OCI-LY7 (cell line): ENCODE measurements around the gene BST1. TPM values are rescaled to one million over a fixed set of nuclear protein-coding genes. Genes with fewer than 3 reads are reported as not detected.

Experiments
- BruUV-seq: library from RNA; stranded (reverse); fragments of 400-500 nt; replicated peaks from 2 replicates; lab custom pipeline; 2021; lab: Mats Ljungman, UMichigan
- CTCF ChIA-PET: fragments of 300-600 bp; sonication (Branson Sonifier 250); formaldehyde crosslinking; loops from one replicate; lab custom pipeline; 2022; ENCODE audit warnings: antibody characterized with exemption; ENCODE audit not compliant: unreplicated experiment; lab: Charles Lee
- POLR2A ChIA-PET: fragments of 300-600 bp; sonication (Branson Sonifier 250); formaldehyde crosslinking; loops from one replicate; lab custom pipeline; 2022; ENCODE audit warnings: antibody characterized with exemption; lab: Charles Lee
- DNase-seq: peaks from one replicate; pipeline ENCODE4 v3.0.0-alpha.2; 2015; ENCODE audit warnings: low spot score
- H2AFZ ChIP-seq: fragments of 200-600 bp; sonication (generic), shearing (Covaris generic); 2 replicates; pipeline ENCODE4 v1.6.1; 2014; ENCODE audit warnings: mild to moderate bottlenecking, antibody characterized with exemption, low read length, moderate library complexity
- H3K27ac ChIP-seq: fragments of 200-600 bp; sonication (generic); 2 replicates; pipeline ENCODE4 v1.5.1; 2014; ENCODE audit warnings: mixed run types, low read depth, mild to moderate bottlenecking, moderate library complexity, low read length, inconsistent platforms; ENCODE audit not compliant: poor library complexity, severe bottlenecking
- H3K36me3 ChIP-seq: fragments of 200-600 bp; sonication (generic); 2 replicates; pipeline ENCODE4 v1.6.1; 2014; ENCODE audit warnings: mild to moderate bottlenecking, antibody characterized with exemption, low read length, moderate library complexity, mixed read lengths; ENCODE audit not compliant: insufficient read depth
- H3K4me1 ChIP-seq: fragments of 200-600 bp; sonication (generic); 2 replicates; pipeline ENCODE4 v1.5.1; 2014; ENCODE audit warnings: mild to moderate bottlenecking, low read length; ENCODE audit not compliant: insufficient read depth, poor library complexity, severe bottlenecking
- H3K4me2 ChIP-seq: fragments of 200-600 bp; sonication (generic); 2 replicates; pipeline ENCODE4 v1.6.1; 2014; ENCODE audit warnings: mild to moderate bottlenecking, low read length
- H3K4me3 ChIP-seq: fragments of 200-600 bp; sonication (generic); 2 replicates; pipeline ENCODE4 v1.5.1; 2014; ENCODE audit warnings: mild to moderate bottlenecking, low read depth, low read length; ENCODE audit not compliant: poor library complexity, severe bottlenecking
- H3K79me2 ChIP-seq: fragments of 200-600 bp; sonication (generic); 2 replicates; pipeline ENCODE4 v1.6.1; 2016; ENCODE audit warnings: low read depth, mild to moderate bottlenecking, low read length, moderate library complexity, mixed read lengths; ENCODE audit not compliant: insufficient read depth
- H3K9me2 ChIP-seq: fragments of 200-600 bp; sonication (generic); 2 replicates; pipeline ENCODE4 v1.6.1; 2016; ENCODE audit warnings: mild to moderate bottlenecking, low read length, mixed read lengths; ENCODE audit not compliant: insufficient read depth
- H3K9me3 ChIP-seq: fragments of 200-600 bp; sonication (generic); 2 replicates; pipeline ENCODE4 v1.6.1; 2014; ENCODE audit warnings: mild to moderate bottlenecking, mixed run types, low read length, mixed read lengths
- H4K20me1 ChIP-seq: fragments of 200-600 bp; sonication (generic); 2 replicates; pipeline ENCODE4 v1.6.1; 2014; ENCODE audit warnings: mild to moderate bottlenecking, antibody characterized with exemption, low read length, moderate library complexity, mixed read lengths; ENCODE audit not compliant: insufficient read depth
- CTCF ChIP-seq: fragments of 200-600 bp; sonication (generic); conservative IDR thresholded peaks from 2 replicates; pipeline ENCODE4 v1.5.1; 2014; ENCODE audit warnings: mild to moderate bottlenecking, antibody characterized with exemption, low read length, moderate library complexity, mixed read lengths
- EZH2phosphoT487 ChIP-seq: fragments of 200-600 bp; sonication (generic); IDR thresholded peaks from 2 replicates; pipeline ENCODE4 v1.6.1; 2018; ENCODE audit warnings: low read depth, borderline replicate concordance, mild to moderate bottlenecking, mixed run types, antibody characterized with exemption, low read length, moderate library complexity, mixed read lengths
- intact Hi-C: fragments of 100-400 bp; cut with micrococcal nuclease; formaldehyde crosslinking; loops from one replicate; pipeline ENCODE4 v1.10.0; 2022; ENCODE audit not compliant: unreplicated experiment
- total RNA-seq, 2 experiments: library from RNA; depleted of rRNA in 1 of 2; stranded (reverse); fragments of >200 nt in 1 of 2; shearing (Covaris generic) in 1 of 2; gene quantifications; 2 replicates each; pipeline ENCODE4 v1.2.3, GENCODE V29; 2014 to 2022

The BST1 gene
- total RNA-seq, 2 experiments from 2014 or later = 0.21 to 0.50 TPM

GRCh38 chr4:15689540-15689939, 13.3 kb upstream of the BST1 start:
- peaks cover under 1% of the 10 kb centered on the region; the same call in 1 of the 2 replicates for H3K79me2 ChIP-seq
- H3K9me3 ChIP-seq = no peaks in the 10 kb centered on the region
- no peak for DNase-seq
- no peaks in the 10 kb centered on the region for H4K20me1 ChIP-seq
- TF ChIP-seq EZH2phosphoT487 (no peak), CTCF (no peak)
- H3K36me3 ChIP-seq = peaks cover 46% of the 10 kb centered on the region
- ChIA-PET CTCF (no interaction called here), POLR2A (no interaction called here)
- H3K4me2 ChIP-seq = no peak overlapping the region
- no peaks in the 10 kb centered on the region for H3K9me2 ChIP-seq
- intact Hi-C loops = no loop called here
- no TSS peak for BruUV-seq
- no peak overlapping the region for H2AFZ ChIP-seq
- no peaks in the 10 kb centered on the region for H3K4me1 ChIP-seq
- H3K27ac ChIP-seq = no peak overlapping the region
- H3K4me3 ChIP-seq = no peak overlapping the region

DNA sequence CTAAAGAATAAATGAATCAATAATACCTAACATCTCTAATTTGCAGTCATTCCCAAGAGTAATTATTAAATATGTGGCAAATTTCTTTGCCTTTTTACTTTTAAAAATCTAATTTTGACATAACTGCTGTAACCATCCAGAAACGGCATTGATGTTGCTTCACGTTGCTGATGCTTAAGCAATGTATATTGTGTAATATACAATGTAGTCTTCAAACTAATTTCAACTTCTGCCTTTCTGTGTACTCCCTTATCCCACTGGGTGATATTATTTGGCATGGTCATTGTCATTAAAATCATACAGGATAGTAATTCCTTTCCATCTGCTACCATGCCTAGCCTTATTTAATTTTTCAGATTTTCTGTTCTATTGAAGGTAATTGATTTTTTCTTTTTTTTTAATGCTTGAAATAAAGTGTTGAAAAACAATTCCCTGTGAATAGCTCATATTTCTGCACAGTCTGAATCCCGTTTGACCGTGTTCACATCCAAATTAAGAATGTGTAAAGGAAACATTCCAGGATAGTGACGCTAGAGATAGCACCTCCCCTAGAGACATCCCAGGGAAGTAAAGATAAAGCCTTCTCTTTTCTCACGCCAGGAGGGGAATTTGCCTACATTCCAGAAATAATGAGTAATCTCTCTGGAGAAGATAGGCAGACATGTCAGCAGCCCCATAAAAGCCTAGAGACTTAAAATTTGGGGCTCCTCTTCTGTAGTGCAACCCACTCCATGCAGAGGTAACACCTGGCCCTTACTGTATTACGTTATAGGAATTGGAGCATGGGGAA, 12.7 kb upstream of the BST1 start:
- intact Hi-C loops = no loop called here
- Histone ChIP-seq H3K4me2 (no peak overlapping the region), H3K9me2 (no peaks in the 10 kb centered on the region), H3K36me3 (peaks cover 40% of the 10 kb centered on the region), H3K4me3 (no peak overlapping the region), H3K79me2 (no peaks in the 10 kb centered on the region), H3K9me3 (no peaks in the 10 kb centered on the region), H4K20me1 (no peaks in the 10 kb centered on the region), H3K27ac (no peak overlapping the region), H2AFZ (no peak overlapping the region), H3K4me1 (no peaks in the 10 kb centered on the region)
- no TSS peak for BruUV-seq
- ChIA-PET CTCF (no interaction called here), POLR2A (interaction anchor here (0.6 kb wide), 1 partner anchor 8 kb away, joined by 3 read pairs; the partner anchor contains the start of gene FAM200B)
- no peak for DNase-seq
- TF ChIP-seq EZH2phosphoT487 (no peak), CTCF (no peak)
